ENCODE results near the gene ANP32A.

The ANP32A gene

DNA sequence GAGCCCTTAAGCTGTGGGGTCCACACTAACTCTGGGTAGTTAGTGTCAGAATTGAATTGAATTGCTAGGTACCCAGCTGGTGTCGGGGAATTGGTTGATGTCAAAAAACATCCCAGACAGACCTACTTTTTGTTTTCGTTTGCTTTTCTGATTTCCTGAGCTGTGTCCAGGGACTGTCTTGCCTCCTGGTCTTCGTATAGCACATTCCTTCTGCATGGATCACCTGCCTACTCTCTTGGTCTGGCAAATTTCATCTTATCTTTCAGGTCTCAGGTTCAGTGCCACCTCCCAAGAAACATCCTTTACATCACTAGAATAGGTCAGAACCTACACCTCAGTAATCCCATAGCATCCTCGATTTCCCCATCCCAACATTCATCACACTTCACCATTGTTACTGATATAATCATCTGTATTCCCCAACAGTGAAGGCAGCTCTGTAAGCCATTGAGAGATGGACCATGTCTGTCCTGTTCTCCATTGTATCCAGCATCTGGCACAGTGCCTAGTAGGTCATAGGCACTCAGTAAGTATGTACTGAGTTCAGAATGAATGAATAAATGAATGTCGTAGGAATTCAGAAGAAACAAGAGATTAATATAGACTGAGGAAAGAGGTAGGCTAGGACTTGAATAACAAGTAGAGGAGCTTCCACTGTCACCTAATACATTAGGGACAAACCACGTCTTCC lies 81.2 kb downstream of the ANP32A start:
- no peak for DNase-seq

DNA sequence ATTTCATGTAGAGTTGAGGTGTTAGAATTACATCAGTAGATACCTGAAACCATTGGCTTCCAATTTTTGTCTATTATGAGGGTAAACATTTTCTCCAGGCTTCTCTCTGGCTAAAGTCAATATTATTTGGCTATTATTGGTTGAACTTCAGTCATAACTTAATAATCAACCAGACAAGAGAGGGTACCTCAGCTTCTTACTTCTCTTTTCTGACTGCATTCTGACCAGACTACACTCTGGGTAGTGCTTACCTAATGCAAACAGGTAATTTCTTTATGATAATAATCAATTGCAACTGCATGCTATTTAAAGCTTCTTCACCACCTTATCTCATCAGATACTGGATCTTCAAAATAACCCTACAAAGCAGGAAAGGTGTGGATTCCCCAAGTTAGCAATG lies 85.1 kb downstream of the ANP32A start:
- no peak for DNase-seq

DNA sequence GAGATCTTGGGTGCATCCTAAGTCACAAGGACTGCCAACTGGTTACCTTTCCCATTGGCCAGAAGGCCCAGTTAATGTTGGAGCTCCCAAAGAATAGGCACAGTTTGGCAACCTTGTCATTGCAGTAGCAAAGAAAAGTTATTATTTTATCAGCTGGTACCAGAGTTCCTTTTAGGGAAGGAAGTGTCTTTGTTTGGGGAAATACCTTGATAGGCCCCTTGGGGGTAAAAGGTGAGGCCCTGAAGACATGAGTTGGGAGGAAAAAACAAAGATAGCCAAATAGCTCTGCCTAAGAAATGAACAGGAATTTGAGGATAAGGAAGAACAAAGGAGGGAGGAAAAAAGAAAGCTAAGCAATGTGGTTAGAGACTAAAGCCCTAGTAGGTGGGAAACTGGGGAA lies 85.8 kb downstream of the ANP32A start:
- no peak for DNase-seq

DNA sequence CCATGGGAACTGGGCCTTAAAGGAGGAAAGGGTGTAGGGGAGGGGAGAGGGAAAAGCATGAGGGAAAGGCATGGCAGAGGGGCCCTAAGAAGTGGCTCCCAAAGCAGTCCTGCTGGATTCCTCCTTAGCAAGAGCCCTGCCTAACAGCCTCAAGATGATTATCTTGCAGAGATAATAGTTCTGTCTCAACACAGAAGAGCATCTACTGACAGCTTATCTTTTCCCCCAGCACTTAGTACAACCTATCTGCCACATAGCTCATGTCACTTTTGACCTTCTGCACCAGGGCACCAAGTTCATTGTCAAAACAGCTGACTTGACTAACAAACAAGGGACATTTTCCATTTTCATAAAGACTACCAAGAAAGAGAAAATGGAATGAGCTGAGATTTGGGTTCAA lies 86.3 kb downstream of the ANP32A start:
- DNase-seq: no peak

DNA sequence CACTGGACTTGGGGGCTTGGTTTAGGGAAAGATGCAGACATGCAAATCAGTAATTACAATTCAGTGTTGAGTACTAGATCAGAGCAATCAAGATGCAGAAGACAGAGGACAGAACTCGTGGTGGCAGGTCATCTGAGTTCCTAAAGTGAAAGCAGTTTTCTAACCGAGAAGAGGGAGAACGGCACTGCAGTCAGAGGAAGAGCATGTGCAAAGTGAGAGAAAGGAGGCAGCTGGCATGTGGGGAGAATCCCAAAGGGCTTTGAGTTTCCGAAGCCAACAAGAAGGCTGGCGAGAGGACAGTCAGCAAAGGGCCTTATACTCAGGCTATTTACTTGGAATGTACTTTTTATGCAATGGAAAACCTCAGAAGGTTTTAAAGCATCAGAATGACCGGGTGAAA lies 87.0 kb downstream of the ANP32A start:
- no peak for DNase-seq

DNA sequence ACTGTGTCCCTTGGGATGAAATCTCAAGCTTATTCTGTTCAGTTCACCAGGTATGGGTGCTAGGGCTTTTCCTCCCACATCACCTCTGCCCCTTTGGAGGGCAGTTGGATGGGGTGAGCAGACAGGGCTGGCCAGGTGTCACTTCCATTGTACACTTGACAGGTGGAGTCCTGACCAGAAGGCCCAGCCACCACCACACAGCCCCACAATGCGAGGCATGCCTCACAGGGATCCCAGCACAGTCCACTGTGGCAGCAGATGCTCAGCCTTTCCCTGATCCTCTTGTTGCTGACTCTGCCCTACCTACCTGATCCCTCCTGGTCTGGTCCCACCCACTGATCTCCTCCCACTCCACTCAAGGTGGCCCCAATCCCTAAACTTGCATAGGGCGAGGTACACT lies 88.2 kb downstream of the ANP32A start:
- DNase-seq: no peak

DNA sequence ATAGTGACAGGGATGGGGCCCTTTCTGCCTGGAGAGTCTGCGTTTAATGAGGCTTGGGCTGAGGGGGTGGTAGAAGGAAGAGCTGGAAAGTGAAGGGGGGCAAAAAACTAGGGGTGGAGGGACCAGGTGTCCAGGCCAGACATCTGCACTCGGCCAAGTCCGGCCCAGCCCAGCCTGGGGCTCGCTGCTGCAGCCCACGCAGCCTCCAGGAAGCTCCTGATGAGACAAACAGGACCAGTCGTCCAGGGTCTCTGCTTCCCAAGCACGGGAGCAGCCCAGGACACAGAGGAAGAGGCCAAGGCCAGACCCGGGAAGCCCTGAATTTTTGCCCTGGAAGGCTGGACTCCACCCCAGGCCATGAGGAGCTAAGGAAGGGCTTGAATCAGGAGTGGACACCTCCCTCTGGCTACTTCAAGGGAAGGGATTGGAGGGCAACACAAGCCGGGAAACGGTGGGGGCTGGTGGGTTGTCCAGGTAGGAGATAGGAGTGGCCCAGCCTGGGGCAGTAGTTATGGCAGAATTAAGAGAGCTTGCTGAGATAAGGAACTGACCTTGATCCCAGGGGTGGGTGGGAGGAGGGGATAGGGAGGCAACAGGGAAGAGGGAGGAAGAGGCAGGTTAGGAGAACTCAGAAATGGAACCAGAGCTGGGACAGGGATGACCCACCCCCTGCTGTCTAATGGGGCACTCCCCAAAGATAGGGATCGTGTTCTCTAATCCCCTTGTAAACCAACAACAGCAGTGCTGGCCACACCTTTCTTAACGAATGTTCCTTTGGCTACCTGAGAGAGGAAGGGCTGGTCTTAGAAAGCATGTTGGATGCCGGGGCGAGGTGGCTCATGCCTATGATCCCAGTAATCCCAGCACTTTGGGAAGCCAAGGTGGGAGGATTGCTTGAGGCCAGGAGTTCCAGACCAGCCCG lies 89.5 kb downstream of the ANP32A start:
- DNase-seq: no peak

DNA sequence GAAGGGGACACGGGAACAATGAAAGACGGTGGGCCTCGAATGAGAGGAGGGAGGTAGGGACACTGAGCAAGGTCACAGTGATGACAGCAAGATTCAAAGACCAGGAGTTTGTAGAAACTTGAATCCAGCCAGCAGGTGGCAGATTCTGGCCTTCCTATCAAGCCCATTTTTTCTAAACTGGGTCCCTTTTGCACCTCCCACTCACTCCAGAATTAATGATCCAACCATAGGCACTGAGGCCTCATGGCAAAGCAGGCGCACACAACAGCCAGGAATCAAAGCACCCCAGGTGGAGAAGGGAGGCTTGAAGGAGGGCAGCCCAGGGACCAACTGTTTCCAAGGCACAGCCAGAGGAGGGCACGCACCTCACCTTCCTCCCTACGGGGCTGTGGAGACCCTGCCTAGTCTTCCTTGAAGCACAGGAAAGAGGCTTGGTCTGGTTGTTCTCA lies 90.2 kb downstream of the ANP32A start:
- no peak for DNase-seq

DNA sequence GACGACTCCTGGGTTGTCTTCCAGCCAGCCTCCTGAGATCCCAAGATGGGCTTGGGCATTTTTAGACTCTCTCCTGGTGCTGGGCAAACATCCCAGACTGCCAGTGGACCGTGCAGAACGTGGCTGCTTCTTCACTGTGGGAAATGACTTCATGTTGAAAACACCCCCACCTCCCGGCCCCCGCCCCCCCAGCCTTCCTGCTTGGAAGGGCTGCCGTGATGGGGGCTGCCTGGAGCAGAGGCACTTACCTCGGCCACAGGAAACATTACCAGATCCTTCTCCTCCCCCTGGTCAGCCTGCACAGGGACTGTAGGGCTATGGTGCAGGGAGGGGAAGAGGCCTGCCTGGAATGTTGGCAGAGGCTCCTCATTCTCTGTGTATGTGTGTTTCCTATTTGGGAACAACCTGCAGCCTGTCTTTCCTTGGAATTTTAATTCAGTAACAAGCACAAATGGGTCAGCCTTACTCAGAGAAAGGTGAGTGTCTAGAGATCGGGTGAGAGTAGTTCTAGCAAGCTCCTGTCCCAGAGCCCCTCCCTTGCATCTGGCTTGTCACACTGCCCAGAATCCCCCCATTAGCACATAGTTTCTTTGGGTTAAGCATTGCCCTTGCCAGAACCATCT lies 90.8 kb downstream of the ANP32A start:
- no peak for DNase-seq
